Kasumi-1 (cell line): ENCODE measurements around the gene PANK4.
"Not testable (repeated sequence)": the region's sequence is repeated elsewhere in the genome, so short reads cannot be mapped to it uniquely, and the experiment has no call there.

Experiments used
- DNase-seq, 2 experiments: peaks; one replicate each; lab custom pipeline; 2025; lab: John Stamatoyannopoulos, UW

Gene PANK4

DNA sequence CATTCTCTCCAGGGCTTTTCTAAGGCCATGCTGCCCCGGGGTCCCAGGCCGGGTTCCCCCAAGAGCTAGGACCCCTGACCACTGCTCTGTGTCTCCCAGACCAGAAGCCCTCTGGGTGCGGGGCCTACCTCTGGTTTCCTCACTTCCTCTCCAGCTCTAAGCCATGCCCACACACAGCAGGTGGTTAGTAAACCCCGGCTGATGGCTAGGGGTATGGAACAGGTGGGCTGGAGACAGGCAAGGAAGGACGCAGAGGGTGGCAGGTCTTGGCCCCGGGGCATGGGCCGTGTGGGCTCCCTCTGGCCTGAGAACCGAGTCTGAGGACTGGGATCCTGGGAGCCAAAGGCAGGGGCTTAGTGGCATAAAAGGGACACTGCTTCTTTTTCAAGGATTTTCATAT, 66.2 kb downstream of the PANK4 start:
- no peak for DNase-seq

DNA sequence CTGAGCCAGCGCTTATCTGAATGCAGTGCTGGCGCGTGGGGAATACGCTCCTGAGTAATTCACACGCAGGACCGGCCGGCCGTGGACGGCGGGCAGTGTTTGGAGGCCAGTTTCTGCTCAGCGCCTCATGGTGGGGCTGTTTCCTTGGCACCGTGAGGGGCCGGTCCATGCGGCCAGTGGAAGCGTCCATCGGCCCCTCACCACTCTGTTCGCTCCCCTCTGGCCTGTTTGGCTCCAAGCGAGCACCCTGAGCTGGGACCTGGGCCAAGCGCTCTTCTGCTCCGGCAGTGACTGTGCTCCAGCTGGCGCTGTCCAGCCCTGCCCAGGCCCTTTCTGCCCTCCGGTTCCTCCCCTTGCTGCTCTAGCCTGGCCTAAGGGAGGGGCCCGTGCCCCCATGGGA, 66.6 kb downstream of the PANK4 start:
- no peak for DNase-seq

DNA sequence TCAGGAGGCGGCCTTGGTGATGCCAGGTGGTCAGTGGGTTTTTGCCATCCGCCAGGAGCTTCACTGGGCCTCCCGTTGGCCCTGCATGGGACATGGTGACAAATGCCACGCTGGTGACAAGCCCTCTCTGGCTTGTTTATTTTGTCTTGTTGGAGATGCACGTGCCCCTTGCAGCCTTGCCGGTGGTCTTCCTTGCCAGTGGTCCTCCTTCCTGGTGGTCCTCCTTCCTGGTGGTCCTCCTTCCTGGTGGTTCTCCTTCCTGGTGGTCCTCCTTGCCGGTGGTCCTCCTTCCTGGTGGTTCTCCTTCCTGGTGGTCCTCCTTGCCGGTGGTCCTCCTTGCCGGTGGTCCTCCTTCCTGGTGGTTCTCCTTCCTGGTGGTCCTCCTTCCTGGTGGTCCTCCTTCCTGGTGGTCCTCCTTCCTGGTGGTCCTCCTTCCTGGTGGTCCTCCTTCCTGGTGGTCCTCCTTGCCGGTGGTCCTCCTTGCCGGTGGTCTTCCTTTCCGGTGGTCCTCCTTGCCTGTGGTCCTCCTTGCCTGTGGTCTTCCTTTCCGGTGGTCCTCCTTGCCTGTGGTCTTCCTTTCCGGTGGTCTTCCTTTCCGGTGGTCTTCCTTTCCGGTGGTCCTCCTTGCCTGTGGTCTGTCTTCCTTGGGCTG, 67.2 kb downstream of the PANK4 start:
- not testable (repeated sequence) for DNase-seq

DNA sequence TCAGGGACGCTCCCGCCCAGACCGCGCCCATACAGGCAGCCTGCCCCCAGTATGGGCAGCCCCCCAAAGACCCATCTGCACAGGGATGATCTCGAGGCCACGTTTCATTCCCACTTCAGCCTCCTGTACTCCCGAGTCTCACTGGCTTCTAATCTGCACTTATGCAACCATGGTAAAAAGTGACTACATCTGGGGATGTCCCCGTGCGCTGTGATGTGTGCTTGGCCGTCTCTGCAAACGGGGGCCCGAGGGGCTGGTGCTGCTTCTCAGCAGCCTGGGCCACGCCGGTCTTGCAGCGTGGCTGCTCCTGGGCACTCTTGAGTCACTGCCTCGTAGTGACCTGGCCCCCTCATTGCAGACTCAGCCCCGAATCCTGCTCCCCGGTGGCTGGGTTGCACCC, 67.7 kb downstream of the PANK4 start:
- DNase-seq, result no peak
